ENCODE results near the gene SLC47A2.
"Not testable (repeated sequence)": the region's sequence is repeated elsewhere in the genome, so short reads cannot be mapped to it uniquely, and the experiment has no call there.

SLC47A2 gene

GRCh38 chr17:19703106-19703827 is 13.1 kb downstream of the SLC47A2 start:
- DNase-seq (ENCODE audit: low read depth): no peak
- H3K4me3 ChIP-seq (ENCODE audit: control insufficient read depth, low read depth, low read length): no peak overlapping the region
- TF ChIP-seq CTCF (conservative IDR thresholded peaks at IDR 0.05; ENCODE audit: control insufficient read depth, insufficient read depth, low read depth, low read length): no peak

GRCh38 chr17:19702217-19702641 is 14.2 kb downstream of the SLC47A2 start:
- DNase-seq (ENCODE audit: low read depth): no peak
- TF ChIP-seq CTCF (conservative IDR thresholded peaks at IDR 0.05; ENCODE audit: control insufficient read depth, insufficient read depth, low read depth, low read length): no peak

GRCh38 chr17:19686400-19687090 is 29.8 kb downstream of the SLC47A2 start:
- DNase-seq (ENCODE audit: low read depth): peak; percentile 19
- no peak for TF ChIP-seq CTCF (conservative IDR thresholded peaks at IDR 0.05; ENCODE audit: control insufficient read depth, insufficient read depth, low read depth, low read length)
- H3K4me3 ChIP-seq (ENCODE audit: control insufficient read depth, low read depth, low read length): no peak overlapping the region

More at GRCh38 chr17:19702217-19702641, 14.2 kb downstream of the SLC47A2 start:
- H3K4me3 ChIP-seq (ENCODE audit: control insufficient read depth, low read depth, low read length): no peak overlapping the region

GRCh38 chr17:19684909-19685580 is 31.3 kb downstream of the SLC47A2 start:
- DNase-seq (ENCODE audit: low read depth); H3K4me3 ChIP-seq (ENCODE audit: control insufficient read depth, low read depth, low read length): not testable (repeated sequence)

- H3K4me3 ChIP-seq (ENCODE audit: control insufficient read depth, low read depth, low read length): no peak overlapping the region
- no peak for DNase-seq (ENCODE audit: low read depth)
- no peak for TF ChIP-seq CTCF (conservative IDR thresholded peaks at IDR 0.05; ENCODE audit: control insufficient read depth, insufficient read depth, low read depth, low read length)
Measured at GRCh38 chr17:19683117-19683516, 33.3 kb downstream of the SLC47A2 start.

GRCh38 chr17:19678581-19679453 is 37.6 kb downstream of the SLC47A2 start:
- no peak for TF ChIP-seq CTCF (conservative IDR thresholded peaks at IDR 0.05; ENCODE audit: control insufficient read depth, insufficient read depth, low read depth, low read length)
- H3K4me3 ChIP-seq (ENCODE audit: control insufficient read depth, low read depth, low read length): no peak overlapping the region
- no peak for DNase-seq (ENCODE audit: low read depth)

Data from fibroblast of mammary gland (primary cell).